HepG2 (cell line): ENCODE data around the gene HYOU1. TPM values are rescaled to one million over a fixed set of nuclear protein-coding genes. Genes with fewer than 3 reads are reported as not detected.

Experiments
- ATF7-NPFF ChIP-seq: sonication (generic); formaldehyde crosslinking; IDR thresholded peaks from 2 replicates; pipeline ENCODE4 v1.8.1; 2023; ENCODE audit warnings: mild to moderate bottlenecking, low read depth, missing genetic modification reagents, moderate library complexity
- BORCS8-MEF2B ChIP-seq: sonication (generic); formaldehyde crosslinking; IDR thresholded peaks from 2 replicates; pipeline ENCODE4 v1.8.0; 2022; ENCODE audit warnings: mild to moderate bottlenecking, missing genetic modification reagents
- CCDC6 ChIP-seq: sonication (generic); formaldehyde crosslinking; IDR thresholded peaks from 2 replicates; pipeline ENCODE4 v1.8.1; 2022; ENCODE audit warnings: mild to moderate bottlenecking, missing genetic modification reagents, moderate library complexity
- HDAC2 ChIP-seq: sonication (generic); formaldehyde crosslinking; IDR thresholded peaks from 2 replicates; pipeline ENCODE4 v1.4.0; 2020; ENCODE audit warnings: missing genetic modification reagents
- HNF1B ChIP-seq: sonication (generic); formaldehyde crosslinking; IDR thresholded peaks from 2 replicates; pipeline ENCODE4 v1.5.1; 2020; ENCODE audit warnings: mild to moderate bottlenecking, moderate library complexity, missing genetic modification reagents
- MED1 ChIP-seq: sonication (generic); formaldehyde crosslinking; IDR thresholded peaks from 2 replicates; pipeline ENCODE4 v1.4.0; 2020; ENCODE audit warnings: missing genetic modification reagents
- MXD4 ChIP-seq: IDR thresholded peaks from 2 replicates; pipeline ENCODE4 v1.6.1; 2016; ENCODE audit warnings: mild to moderate bottlenecking, missing biosample characterization, missing genetic modification reagents
- NR2F6 ChIP-seq, 2 experiments: IDR thresholded peaks; 2 replicates each; pipeline ENCODE4 v1.6.1; 2016; ENCODE audit warnings: antibody characterized with exemption in 1 of 2, mild to moderate bottlenecking in 1 of 2
- ONECUT2 ChIP-seq: sonication (generic); formaldehyde crosslinking; IDR thresholded peaks from 2 replicates; pipeline ENCODE4 v1.4.0; 2020; ENCODE audit warnings: missing genetic modification reagents
- RARA ChIP-seq: IDR thresholded peaks from 2 replicates; pipeline ENCODE4 v1.6.1; 2016; ENCODE audit warnings: missing genetic modification reagents, missing compliant biosample characterization
- SIN3A ChIP-seq: IDR thresholded peaks from 2 replicates; pipeline ENCODE4 v1.6.1; 2011; ENCODE audit warnings: low read depth, mild to moderate bottlenecking, control low read depth, low read length, borderline replicate concordance
- TIGD3 ChIP-seq: sonication (generic); formaldehyde crosslinking; IDR thresholded peaks from 2 replicates; pipeline ENCODE4 v1.5.1; 2020; ENCODE audit warnings: mild to moderate bottlenecking, missing genetic modification reagents, borderline replicate concordance
- XRCC5 ChIP-seq: fragments of 200-400 bp; formaldehyde crosslinking; optimal IDR thresholded peaks from 2 replicates; pipeline ENCODE3; 2017; ENCODE audit warnings: mild to moderate bottlenecking, low read length
- YEATS2 ChIP-seq: sonication (generic); formaldehyde crosslinking; IDR thresholded peaks from 2 replicates; pipeline ENCODE4 v1.4.0; 2020; ENCODE audit warnings: missing genetic modification reagents, borderline replicate concordance
- ZBTB46 ChIP-seq: sonication (generic); formaldehyde crosslinking; IDR thresholded peaks from 2 replicates; pipeline ENCODE4 v1.4.0; 2020; ENCODE audit warnings: mild to moderate bottlenecking, missing genetic modification reagents, borderline replicate concordance
- ZFP91 ChIP-seq: sonication (generic); formaldehyde crosslinking; IDR thresholded peaks from 2 replicates; pipeline ENCODE4 v1.9.0; 2022; ENCODE audit warnings: missing genetic modification reagents, mild to moderate bottlenecking, borderline replicate concordance
- ZNF230 ChIP-seq: sonication (generic); formaldehyde crosslinking; IDR thresholded peaks from 2 replicates; pipeline ENCODE4 v1.4.0; 2020; ENCODE audit warnings: mild to moderate bottlenecking, missing genetic modification reagents
- ZNF430 ChIP-seq: sonication (generic); formaldehyde crosslinking; IDR thresholded peaks from 2 replicates; pipeline ENCODE4 v1.9.0; 2021; ENCODE audit warnings: mild to moderate bottlenecking, missing genetic modification reagents
- ZNF446 ChIP-seq: sonication (generic); formaldehyde crosslinking; IDR thresholded peaks from 2 replicates; pipeline ENCODE4 v1.5.0; 2020; ENCODE audit warnings: mild to moderate bottlenecking, missing genetic modification reagents
- ZNF776 ChIP-seq: sonication (generic); formaldehyde crosslinking; IDR thresholded peaks from 2 replicates; pipeline ENCODE4 v1.4.0; 2020; ENCODE audit warnings: mild to moderate bottlenecking, missing genetic modification reagents
- ZNF788 ChIP-seq: sonication (generic); formaldehyde crosslinking; IDR thresholded peaks from 2 replicates; pipeline ENCODE4 v1.5.0; 2020; ENCODE audit warnings: mild to moderate bottlenecking, missing genetic modification reagents, borderline replicate concordance
- polyA plus RNA-seq, 8 experiments: library from polyadenylated mRNA; depleted of rRNA in 3 of 8; stranded (reverse) in 7 of 8; unstranded in 1 of 8; fragments of >200 nt; fragmentation: Illumina TruSeq in 4 of 8; extraction: Trizol in 4 of 8; gene quantifications; 2 replicates each; pipeline versions ENCODE4 v1.2.1 to v1.2.3, GENCODE V29; 2011 to 2016; ENCODE audit warnings: low read depth in 4 of 8, missing spikeins in 1 of 8, mixed read lengths in 1 of 8; ENCODE audit not compliant: insufficient read depth in 1 of 8
- total RNA-seq, 5 experiments: library from RNA; depleted of rRNA; stranded (reverse); fragments of >200 nt; fragmentation: Illumina TruSeq; extraction: Trizol; gene quantifications; 2 replicates each; pipeline ENCODE4 v1.2.3, GENCODE V29; 2016; ENCODE audit warnings: low read depth in 1 of 5

Gene HYOU1
- total and polyA plus RNA-seq, 2 of the 13 experiments (the other 11 are each of a cell fraction or from before 2014, with no cell fraction given), result 127 to 155 TPM

GRCh38 chr11:119057000-119057769 is at the start of gene HYOU1 (continued):
- peak; percentile 69 for TF ChIP-seq NR2F6 (IDR thresholded peaks at IDR 0.05)
- TF ChIP-seq NR2F6 (CRISPR knock-in tag; IDR thresholded peaks at IDR 0.05), result peak; percentile 86
- peak; percentile 59 for TF ChIP-seq BORCS8-MEF2B
- TF ChIP-seq HNF1B (CRISPR knock-in tag), result peak; percentile 71; the same call in 1 of the 2 replicates
- TF ChIP-seq MED1 (CRISPR knock-in tag), result peak; percentile 43; the same call in 1 of the 2 replicates
- TF ChIP-seq HDAC2 (CRISPR knock-in tag), result peak; percentile 82
- TF ChIP-seq ZNF788 (CRISPR knock-in tag), result peak; percentile 33
- peak; percentile 31; the same call in 1 of the 2 replicates for TF ChIP-seq RARA (CRISPR knock-in tag)
- peak; percentile 31; the same call in 1 of the 2 replicates for TF ChIP-seq ATF7-NPFF
- TF ChIP-seq ZBTB46, result peak; percentile 76; the same call in 1 of the 2 replicates
- no peak for TF ChIP-seq ONECUT2 (CRISPR knock-in tag)
- TF ChIP-seq ZNF430 (CRISPR knock-in tag), result peak; percentile 52; the same call in 1 of the 2 replicates
- no peak for TF ChIP-seq ZNF776
- peak; percentile 42 for TF ChIP-seq CCDC6 (CRISPR knock-in tag)
- TF ChIP-seq SIN3A, result peak; percentile 81; the same call in 1 of the 2 replicates
- TF ChIP-seq MXD4 (CRISPR knock-in tag), result peak; percentile 83; the same call in 1 of the 2 replicates
- TF ChIP-seq XRCC5, result peak; percentile 79
- TF ChIP-seq ZNF446, result peak; percentile 29
- TF ChIP-seq ZNF230 (CRISPR knock-in tag), result no peak
- peak; percentile 64; the same call in 1 of the 2 replicates for TF ChIP-seq ZFP91 (CRISPR knock-in tag)
- TF ChIP-seq TIGD3 (CRISPR knock-in tag), result no peak
- TF ChIP-seq YEATS2 (CRISPR knock-in tag), result peak; percentile 48; the same call in 1 of the 2 replicates
